Measurements from ENCODE around the gene PRDX1.
"Not testable (repeated sequence)": the region's sequence is repeated elsewhere in the genome, so short reads cannot be mapped to it uniquely, and the experiment has no call there.

PRDX1 gene

DNA sequence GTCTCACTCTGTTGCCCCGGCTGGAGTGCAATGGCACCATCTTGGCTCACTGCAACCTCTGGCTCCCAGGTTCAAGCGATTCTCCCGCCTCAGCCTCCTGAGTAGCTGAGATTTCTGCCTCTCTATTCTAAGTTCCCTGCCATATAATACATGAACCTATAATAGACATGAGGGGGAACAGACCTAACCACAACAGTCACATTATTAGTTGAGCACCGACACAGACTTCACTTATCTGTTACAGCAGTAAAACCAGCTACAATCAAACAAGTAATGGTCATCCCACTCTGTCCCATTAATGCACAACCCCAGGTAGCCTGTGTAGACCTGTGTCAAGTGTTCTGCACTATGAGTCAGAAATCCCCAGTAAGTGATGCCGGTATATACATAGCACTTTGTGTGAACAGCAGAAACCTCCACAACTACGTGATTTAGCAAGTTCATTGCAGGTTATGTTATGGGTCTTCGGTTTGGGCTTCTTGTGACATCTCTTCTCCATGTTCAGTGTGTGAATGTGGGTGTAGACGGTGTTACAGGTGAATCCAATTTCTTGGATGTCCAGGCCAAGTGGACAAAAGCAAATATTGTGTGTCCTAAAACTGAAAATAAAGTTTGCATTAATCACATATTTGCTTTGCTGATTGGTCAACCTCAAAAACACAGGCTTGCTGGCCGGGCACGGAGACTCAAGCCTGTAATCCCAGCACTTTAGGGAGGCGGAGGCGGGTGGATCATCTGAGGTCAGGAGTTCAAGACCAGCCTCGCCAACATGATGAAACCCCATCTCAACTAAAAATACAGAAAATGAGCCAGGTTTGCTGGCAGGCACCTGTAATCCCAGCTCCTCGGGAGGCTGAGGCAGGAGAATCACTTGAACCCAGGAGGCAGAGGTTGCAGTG, 18.0 kb downstream of the PRDX1 start:
- DNase-seq (ENCODE audit: low read depth in 2 of 2) = no peak

DNA sequence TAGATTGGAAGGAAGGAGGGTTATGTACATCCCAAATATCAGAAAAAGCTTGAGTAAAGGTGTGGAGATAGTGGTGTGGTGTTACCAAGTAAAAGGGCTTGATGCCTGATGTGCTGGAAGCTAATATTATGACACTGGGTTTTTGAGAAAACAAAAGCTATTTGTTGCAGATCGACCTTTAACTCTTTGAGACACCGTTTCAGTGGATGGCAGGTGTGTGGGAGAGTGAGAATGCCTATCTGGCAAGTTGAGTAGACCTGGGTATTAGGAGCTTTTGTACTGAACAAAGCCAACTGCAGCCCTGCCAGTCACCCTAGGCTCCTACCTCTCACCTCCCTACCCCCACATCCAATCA, 20.2 kb downstream of the PRDX1 start:
- DNase-seq (ENCODE audit: low read depth in 2 of 2) = no peak

DNA sequence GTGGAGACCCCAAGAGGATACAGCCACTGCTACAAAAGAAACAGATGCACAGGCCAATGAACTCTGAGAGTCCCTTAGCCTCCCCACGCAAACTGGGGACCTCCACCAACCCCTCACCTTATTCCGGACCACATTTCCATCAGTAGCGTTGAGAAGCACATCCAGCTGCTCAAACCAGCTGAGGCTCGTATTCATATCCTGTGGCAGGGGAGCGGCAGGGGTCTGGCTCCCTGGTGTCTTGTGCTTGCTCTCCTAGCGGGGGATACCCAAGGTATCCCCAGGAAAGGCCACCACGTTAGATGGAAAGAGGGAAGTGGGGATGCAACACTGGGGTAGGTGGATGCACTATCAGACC, 22.3 kb downstream of the PRDX1 start:
- no peak for DNase-seq (ENCODE audit: low read depth in 2 of 2)

DNA sequence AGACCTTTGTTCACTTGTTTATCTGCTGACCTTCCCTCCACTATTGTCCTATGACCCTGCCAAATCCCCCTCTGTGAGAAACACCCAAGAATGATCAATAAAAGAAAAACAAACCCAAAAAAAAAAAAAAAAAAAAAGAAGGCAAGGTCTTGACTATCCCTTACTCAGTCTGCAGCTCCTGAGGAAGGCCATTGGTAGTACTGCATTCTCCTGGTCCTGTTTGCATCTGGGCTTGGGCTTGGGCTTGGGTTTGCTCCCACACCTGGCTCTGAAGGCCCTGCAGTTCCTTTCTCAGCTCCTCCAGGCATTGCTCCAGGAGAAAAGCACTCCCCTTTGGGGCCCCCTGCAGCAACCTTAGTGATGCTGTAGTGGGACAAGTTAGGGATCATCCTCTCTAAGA, 23.4 kb downstream of the PRDX1 start:
- DNase-seq (ENCODE audit: low read depth in 2 of 2) = no peak

DNA sequence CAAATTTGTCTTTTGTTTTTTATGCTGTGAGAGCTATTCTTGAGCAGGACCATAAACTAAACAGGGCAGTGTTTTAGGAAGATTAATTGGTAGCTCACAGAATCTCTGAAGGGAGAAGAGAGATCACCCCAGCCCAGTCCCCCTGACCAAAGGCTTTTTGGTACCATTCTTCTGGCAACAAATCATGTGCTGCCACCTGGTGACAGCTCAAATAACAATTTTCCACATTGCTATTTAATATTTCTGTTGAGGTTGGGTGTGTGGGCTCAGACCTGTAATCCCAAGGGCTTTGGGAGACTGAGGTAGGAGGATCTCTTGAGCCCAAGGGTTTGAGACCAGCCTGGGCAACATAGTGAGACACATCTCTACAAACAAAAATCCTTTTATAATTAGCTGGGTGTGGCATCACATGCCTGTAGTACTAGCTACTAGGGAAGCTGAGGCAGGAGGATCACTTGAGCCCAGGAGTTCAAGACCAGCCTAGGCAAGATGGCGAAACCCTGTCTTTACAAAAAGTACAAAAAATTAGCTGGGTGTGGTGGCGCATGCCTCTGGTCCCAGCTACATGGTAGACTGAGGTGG, 28.5 kb downstream of the PRDX1 start:
- DNase-seq (ENCODE audit: low read depth in 2 of 2) = no peak

DNA sequence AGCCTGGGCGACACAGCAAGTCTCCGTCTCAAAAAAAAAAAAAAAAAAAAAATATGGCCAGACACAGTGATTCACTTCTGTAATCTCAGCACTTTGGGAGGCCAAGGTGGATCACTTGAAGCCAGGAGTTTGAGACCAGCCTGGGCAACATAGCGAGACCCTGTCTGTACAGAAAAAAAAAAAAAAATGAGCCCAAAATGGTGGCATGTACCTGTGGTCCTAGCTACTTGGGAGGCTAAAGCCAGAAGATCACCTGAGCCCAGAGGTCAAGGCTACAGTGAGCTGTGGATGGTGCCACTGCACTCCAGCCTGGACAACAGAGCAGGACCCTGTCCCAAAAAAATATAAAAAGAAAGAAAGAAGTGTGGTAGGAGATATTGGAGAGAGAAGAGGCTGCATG, 29.0 kb downstream of the PRDX1 start:
- no peak for DNase-seq (ENCODE audit: low read depth in 2 of 2)

DNA sequence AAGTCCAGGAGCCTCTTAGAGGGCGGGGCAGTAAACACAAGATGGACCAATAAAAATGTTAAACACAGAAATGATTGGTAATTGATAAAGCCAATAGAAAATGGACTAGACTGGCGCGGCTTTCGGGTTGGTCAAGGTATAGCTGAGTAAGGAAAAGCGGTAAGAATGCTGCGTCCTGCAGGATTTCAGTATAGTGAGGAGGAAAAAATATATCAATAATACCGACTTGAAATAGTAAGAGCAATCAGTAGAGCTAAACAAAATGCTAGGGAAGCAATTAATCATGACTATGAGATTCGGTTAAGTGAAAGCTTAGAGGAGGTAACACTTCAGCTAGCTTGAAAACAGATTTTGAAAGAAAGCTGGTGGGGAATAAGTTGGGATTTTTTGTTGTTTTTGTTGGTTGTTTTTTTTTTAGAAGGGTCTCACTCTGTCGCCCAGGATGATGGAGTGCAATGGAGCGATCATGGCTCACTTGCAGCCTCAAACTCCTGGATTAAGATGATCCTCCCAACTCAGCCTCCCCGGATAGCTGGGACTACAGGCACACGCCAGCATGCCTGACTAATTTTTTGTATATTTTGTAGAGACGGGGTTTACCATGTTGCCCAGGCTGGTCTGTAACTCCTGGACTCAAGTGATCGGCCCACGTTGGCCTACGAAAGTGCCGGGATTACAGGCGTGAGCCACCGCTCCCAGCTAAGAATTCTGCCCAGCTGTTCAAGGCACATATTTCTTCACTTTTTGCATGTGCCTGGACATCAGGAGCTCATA, 30.0 kb downstream of the PRDX1 start:
- DNase-seq (ENCODE audit: low read depth in 2 of 2) = no peak

DNA sequence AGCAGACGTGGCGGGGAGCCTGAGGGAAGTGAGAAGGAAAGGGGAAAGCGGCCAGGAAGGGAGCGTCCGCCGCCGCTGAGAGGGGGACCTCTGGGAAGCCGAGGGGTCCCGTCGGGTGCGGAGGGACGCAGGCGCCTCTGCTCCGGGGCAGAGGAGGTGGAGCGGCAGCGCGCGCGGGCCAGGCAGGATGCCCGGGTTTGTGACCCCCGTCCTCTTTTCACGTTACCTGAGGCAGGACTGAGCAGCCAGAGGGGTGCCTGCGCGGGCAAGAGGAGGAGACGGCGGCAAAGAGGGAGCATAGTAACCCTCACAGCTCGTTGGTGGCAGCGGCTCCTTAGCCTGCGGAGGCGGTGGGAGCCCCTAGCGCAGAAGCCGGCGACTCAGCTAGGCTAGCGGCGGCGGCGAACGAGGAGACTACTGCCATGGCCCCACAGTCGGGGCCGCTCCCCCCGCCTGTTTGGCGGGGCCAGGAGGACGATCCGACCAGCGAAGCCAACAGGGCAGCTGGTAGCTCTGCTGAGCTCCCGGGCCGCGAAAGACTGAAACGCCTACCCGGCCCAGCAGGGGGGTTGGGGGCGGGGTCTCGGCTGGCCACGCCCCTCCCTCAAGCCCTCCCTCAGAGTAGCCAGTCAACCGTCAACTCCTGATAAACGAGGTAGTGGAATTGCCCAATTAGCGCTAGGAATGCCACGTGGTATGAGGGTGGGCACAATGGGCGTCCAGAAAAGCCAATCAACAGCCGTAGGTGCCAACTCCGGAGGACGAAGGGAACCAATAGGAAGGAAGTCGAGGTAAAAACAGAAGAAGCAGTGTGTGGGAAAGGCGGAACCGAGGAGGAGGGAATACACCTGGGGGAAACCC, 30.8 kb downstream of the PRDX1 start, which contains the start of gene TESK2:
TESK2 (minus strand) TSS at position 538 of the 861 bp plus-strand sequence. CDS start 33,378 bp downstream, outside the sequence.
- DNase-seq (ENCODE audit: low read depth in 2 of 2) = peak; percentile 91 to 97

DNA sequence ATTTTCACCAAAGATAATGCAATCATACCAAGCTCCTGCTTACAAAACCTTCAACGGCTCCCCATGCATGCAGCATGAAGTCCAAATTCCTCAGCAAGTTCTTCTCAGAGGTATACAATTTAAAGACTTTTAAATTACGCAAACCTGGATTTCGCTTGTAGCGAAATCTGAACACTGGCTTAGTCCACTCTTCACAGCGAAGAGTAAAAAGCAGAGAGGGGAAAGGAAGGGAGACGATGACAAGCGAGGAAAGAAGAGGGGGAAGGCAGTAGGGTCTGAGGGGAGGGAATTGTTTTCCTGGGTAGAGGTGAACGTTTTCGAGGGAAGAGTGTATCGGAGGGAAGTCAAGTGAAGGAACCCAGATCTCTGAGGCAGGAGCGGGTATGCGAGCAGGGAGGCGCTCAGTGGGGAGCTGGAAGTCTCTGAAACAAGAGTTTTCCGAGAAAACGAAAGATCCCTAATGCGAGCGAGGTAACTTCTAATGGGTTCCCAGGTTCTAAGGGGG, 31.5 kb downstream of the PRDX1 start:
- DNase-seq (ENCODE audit: low read depth in 2 of 2) = no peak

DNA sequence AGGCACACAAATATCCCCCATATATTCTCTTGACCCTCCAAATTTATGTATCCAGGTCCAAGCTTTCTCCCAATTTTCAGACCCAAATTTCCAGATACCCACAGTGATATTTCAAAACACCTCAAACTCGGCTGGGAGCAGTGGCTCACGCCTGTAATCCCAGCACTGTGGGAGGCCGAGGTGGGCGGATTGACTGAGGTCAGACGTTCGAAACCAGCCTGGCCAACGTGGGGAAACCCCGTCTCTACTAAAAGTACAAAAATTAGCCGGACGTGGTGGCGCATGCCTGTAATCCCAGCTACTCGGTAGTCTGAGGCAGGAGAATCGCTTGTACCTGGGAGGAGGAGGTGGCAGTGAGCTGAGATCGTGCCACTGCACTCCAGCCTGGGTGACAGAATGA, 32.3 kb downstream of the PRDX1 start:
- DNase-seq (ENCODE audit: low read depth in 2 of 2) = not testable (repeated sequence)

DNA sequence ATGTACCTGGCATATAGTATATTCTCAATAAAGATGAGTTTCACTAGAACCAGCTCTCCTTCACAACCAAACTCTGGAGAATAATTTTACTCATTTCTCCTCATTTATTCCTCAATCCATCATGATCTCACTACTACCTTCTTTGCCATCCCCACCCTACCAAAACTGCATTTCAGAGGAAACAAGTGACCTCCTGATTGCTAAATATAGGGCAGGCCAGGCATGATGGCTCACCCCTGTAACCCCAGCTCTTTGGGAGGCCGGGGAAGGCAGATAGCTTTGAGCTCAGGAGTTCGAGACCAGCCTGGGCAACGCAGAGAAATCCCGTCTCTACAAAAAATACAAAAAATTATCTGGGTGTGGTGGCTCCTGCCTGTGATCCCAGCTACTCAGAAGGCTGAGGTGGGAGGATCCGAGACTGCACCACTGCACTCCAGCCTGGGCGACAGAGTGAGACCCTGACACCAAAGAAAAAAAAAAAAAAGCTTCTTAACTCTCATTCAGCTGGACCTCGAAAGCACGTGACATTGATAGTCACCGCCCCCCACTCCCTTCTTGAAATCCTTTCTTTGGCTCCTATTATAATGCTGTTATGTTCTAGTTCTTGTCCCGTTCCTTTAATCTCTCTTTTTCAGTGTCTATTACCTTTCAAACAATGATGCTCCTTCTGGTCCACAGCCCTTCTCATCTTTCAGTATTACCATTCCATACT, 32.9 kb downstream of the PRDX1 start:
- no peak for DNase-seq (ENCODE audit: low read depth in 2 of 2)

DNA sequence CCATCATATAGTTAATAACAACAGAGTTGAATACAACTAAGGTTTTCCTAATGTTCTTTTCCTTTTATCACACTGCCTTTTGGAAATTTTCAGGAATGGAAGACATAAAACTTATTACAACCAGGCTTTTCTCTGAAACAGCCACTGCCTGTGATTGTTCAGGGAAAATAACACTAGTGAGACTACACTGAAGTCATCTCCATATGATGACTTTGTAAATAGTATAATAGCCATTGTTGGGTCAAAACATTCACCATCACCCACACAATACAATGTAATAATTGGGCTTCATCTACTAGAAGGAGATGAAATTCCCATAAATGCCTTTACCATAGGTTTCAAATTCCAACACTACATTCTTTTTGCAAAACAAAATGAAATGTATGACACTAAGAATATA, 35.7 kb downstream of the PRDX1 start:
- no peak for DNase-seq (ENCODE audit: low read depth in 2 of 2)

DNA sequence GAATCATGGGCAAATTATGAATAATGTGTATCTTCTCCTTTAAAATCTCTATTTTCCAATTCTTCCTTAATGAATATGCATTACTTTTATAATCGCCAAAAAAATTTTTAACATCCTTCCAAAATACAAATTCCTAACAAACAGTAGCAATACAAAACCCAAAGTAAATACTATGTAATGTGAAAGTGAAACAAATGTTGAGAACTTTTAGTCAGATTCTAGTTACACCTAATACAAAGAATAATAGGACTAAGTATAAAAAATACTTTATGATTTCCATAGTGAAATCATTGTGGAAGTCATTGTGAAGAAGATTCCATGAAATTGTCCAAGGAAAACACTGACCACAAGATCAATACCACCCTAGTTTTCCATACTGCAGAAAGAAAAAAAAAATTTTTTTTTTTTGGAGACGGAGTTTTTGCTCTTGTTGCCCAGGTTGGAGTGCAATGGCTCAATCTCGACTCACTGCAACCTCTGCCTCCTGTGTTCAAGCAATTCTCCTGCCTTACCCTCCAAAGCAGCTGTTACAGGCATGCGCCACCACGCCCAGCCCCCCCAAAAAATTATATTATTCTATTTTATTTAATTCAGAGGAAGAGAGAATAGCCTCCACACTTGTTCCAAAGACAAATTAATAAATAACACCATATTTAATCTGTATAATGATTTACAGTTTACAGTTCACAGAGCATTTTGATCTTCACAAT, 42.5 kb downstream of the PRDX1 start:
- DNase-seq (ENCODE audit: low read depth in 2 of 2) = no peak

DNA sequence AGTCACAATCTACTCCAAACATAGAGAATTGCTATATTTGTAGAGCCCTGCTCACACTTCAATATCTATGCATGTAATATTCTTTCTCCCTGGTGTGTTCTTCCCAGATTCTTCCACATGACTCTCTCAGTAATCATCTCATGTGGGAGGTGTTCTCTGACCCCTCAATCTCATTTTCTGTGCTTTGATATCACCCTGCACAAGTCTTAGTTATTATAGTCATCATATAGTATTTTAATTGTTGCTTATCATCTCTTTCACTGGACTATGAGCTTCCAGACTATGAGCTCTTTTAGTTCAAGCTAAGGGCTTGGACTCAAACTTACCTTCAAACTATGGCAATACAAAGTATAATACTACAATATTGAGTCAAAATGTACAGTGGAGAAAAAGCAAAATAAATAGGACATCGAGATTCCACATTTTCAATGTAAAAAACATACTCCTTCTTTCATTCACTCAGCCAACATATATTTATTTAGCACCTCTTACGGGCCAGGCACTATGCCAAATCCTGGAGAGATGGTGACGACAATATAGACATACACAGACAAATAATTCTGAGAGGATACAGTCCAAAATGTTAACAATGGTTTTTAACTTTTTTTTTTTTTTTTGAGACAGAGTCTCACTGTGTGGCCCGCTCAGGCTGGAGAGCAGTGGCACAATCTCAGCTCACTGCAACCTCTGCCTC, 43.4 kb downstream of the PRDX1 start:
- DNase-seq (ENCODE audit: low read depth in 2 of 2) = no peak

DNA sequence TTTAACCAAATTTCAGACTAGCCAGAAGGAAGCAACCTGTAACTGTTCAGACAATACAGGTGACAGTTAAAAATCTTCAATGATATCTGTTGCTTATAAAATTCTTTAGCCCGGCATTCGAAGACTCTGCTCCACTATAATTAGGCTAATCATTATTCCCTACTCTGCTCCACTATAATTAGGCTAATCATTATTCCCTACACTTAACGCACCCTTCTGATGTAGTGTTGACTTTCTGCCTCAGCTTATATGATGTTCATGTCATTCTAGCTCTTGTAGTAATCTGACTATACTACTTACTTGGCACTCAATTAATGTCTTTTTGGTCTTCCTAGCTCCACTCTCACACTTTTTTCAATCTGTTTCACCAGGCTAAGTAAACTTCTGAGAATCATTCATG, 44.0 kb downstream of the PRDX1 start:
- no peak for DNase-seq (ENCODE audit: low read depth in 2 of 2)

DNA sequence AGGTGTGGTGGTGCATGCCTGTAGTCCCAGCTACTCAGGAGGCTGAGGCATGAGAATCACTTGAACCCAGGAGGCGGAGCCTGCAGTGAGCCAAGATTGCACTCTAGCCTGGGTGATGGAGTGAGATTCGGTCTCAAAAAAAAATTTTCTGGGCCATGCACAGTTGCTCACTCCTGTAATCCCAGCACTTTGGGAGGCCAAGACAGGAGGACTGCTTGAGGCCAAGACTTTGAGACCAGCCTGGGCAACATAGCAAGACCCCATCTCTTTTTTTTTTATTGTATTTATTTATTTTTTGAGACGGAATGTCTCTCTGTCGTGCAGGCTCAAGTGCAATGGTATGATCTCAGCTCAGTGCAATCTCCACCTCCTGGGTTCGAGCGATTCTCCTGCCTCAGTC, 47.5 kb downstream of the PRDX1 start:
- DNase-seq (ENCODE audit: low read depth in 2 of 2) = not testable (repeated sequence)

DNA sequence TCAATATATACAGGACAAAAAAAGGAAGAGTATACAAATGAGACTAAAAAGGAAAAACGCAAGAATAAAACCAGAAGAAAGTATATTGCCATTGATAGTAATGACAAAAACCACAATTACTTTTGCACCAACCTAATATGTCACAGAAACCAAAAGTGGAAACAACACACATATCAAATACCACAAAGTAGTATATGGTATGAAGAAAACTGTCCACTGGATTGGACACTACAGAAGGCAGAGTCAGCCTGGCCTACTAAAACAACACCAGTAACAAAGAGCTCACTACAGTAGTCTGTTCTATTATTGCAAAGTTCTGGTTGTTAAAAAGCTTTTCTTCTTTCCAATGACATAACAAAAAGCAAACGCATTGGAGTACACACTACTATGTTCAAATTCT, 48.4 kb downstream of the PRDX1 start:
- no peak for DNase-seq (ENCODE audit: low read depth in 2 of 2)

DNA sequence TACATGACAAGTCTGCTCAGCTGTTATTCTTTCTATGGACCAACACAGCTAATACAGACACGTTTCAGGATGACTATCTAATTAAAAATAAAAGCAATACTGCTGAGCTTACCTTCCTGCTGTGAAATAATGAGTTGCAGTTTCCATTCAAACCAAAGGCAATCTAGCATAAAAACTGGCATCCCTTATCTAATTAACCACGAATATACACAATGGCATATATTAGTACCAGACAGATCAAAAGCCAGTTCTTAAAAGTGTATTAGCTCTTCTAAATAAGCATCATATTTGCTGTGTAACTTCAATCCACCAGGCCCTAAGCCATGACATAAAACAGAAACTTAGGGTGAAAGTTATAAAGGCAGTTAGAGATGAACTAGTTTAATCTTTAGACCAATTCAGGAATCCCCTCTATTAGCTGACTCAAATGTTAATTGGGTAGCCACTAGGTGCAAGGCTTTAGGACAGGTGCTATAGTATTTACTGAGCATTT, 51.3 kb downstream of the PRDX1 start:
- no peak for DNase-seq (ENCODE audit: low read depth in 2 of 2)

DNA sequence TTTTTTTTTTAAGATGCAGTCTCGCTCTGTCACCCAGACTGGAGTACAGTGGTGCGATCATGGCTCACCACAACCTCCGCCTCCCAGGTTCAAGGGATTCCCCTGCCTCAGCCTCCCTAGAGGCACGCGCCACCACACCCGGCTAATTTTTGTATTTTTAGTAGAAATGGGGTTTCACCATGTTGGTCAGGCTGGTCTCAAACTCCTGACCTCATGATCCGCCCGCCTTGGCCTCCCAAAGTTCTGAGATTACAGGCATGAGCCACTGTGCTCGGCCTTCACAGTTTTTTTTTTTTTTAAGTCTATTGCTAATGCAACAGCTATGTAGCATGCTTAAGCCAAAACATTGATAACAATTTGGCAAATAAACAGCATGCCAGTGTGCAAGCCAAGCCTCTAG, 54.3 kb downstream of the PRDX1 start:
- DNase-seq (ENCODE audit: low read depth in 2 of 2) = not testable (repeated sequence)
